G401 (cell line): Measurements from ENCODE around the gene ALKBH1. TPM values are rescaled to one million over a fixed set of nuclear protein-coding genes. Genes with fewer than 3 reads are reported as not detected.
"Not testable (repeated sequence)": the region's sequence is repeated elsewhere in the genome, so short reads cannot be mapped to it uniquely, and the experiment has no call there.

Experiments
- DNase-seq: peaks from one replicate; pipeline ENCODE4 v3.0.0-alpha.2; 2015; ENCODE audit warnings: low spot score
- in situ Hi-C: cut with HindIII; loops from 2 replicates; pipeline ENCODE4 v1.10.0; 2016; ENCODE audit warnings: low sequenced_read_pairs, mixed read lengths
- total RNA-seq: library from RNA; depleted of rRNA; stranded (reverse); fragments of >200 nt; shearing (Covaris generic); gene quantifications from 2 replicates; pipeline ENCODE4 v1.2.3, GENCODE V29; 2014

ALKBH1 gene
- total RNA-seq, 1 experiment from 2014 or later, result 30.8 TPM

DNA sequence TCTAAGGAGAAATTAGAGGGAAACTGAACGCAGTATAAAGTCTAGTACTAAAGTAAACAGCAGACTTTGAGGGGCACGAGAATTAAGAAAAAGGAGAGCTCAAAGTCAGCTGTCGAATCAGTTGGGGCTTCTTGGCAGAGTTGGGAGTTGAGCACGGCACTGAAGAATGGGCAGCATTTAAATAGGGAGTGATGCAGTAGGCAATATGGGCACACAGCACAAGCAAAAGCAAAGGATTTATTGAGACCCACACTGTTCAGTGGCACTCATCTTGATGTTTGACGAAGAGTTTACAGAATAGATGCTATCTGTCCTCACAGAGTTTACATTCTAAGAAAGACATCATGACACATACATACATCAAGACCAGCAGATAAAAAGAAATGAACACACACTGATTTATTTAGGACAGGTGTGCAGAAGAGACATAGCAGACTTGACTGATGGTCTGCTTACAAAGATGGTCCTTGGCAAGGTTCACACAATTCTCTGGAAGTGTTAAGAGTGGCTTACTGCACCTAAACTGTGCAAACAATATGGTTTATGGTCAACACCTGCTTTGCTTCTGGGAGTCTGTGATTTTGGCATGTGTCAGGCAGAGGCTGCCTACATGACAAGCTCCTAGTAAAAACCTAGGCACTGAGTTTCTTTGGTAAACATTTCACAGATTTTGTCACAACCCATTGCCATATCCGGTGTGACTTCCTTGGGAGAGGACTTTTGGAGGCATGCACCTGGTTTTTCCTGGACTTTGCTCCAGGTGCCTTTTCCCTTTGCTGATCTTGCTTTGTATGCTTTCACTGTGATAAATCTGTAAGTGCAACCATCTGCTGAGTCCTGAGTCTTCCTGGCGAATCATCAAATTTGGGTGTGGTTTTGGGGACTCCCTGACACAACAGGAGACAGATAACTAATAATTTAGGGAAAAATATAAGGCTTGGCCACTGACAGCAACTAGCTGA, 26.3 kb downstream of the ALKBH1 start:
- DNase-seq, result no peak
- in situ Hi-C loops, result no loop called here

DNA sequence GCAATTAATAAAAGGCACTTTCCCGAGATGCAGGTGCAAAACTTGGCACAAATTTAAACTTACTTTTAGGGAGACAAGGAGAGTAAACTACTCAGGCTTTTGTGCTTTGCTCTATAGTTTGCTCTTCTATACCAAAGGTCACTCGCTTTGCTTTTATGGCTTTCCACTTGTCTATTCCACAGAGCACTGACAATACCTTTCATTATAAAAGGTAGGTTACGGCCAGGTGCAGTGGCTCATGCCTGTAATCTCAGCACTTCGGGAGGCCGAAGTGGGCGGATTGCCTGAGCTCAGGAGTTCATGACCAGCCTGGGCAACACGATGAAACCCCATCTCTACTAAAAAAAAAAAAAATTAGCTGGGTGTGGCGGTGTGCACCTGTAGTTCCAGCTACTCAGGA, 32.9 kb downstream of the ALKBH1 start:
- in situ Hi-C loops, result no loop called here
- DNase-seq, result no peak

DNA sequence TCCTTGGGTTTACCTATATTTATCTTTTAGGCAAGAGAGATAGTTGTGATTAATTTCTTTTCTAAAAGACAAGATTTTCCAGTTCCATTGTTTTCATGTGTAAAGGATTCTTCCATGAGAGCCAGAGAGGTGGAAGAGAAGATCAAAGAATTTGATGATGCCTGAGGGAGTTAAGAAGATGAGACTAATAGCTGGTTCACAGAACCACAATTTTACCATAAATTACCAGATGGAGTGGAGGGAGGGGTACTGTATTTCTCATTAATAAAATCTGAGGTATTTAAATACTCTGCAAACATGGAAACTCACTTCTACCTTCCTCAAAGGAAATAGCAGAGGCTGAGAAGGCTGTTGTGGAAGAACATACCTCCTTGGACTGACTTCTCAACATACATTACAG, 34.6 kb downstream of the ALKBH1 start:
- in situ Hi-C loops, result no loop called here
- DNase-seq, result no peak

DNA sequence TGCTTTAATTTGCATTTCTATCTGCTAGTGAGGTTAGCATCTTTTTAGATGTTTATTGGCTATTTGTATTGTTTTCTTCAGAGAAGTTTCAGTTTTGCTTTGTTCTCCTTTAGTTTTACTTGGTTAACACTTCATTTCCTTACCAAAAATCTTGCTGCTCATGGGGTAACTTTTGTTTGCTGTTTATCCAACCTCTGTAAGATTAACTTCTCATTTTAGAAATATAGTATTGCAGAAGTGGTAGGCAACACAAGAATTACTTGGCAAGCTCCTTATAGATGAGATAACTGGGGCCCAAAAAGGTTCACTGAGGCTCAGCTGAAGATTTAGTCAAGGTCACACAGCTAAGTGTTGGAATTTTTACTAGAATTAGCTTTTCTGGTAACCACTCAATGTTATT, 40.5 kb downstream of the ALKBH1 start:
- in situ Hi-C loops, result no loop called here
- no peak for DNase-seq

GRCh38 chr14:77663293-77663692, 44.5 kb downstream of the ALKBH1 start:
- in situ Hi-C loops, result no loop called here
- no peak for DNase-seq

DNA sequence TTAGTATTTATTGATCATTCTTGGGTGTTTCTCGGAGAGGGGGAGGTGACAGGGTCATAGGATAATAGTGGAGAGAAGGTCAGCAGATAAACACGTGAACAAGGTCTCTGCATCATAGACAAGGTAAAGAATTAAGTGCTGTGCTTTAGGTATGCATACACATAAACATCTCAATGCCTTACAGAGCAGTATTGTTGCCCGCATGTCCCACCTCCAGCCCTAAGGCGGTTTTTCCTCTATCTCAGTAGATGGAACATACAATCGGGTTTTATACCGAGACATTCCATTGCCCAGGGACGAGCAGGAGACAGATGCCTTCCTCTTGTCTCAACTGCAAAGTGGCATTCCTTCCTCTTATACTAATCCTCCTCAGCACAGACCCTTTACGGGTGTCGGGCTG, 46.3 kb downstream of the ALKBH1 start:
- DNase-seq, in situ Hi-C loops: not testable (repeated sequence)

DNA sequence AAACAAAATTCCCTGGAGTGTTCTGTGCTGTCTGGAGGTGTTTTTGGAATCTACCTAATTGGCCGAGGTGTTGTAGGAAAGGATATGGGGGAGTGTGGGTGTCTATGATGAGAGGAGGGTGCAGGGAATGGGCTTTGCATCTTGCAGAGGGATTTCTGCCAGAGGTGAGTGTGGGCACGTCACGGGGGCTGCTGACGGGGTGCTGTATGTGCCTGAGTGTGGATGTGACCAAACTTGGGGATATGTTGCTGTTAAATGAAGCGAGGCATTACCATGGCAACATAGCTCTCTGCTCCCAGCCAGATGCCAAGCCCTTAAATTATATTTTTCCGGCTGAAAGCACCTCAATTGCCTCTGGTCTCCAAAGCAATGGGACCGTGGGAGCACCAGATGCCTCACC, 47.1 kb downstream of the ALKBH1 start:
- in situ Hi-C loops, result no loop called here
- peak; percentile 51 for DNase-seq

- in situ Hi-C loops, result no loop called here
Observed at GRCh38 chr14:77659831-77660230, 48.0 kb downstream of the ALKBH1 start.

GRCh38 chr14:77657280-77657679, 50.5 kb downstream of the ALKBH1 start:
- in situ Hi-C loops, result no loop called here
- DNase-seq, result no peak

More at GRCh38 chr14:77659831-77660230, 48.0 kb downstream of the ALKBH1 start:
- DNase-seq, result no peak

DNA sequence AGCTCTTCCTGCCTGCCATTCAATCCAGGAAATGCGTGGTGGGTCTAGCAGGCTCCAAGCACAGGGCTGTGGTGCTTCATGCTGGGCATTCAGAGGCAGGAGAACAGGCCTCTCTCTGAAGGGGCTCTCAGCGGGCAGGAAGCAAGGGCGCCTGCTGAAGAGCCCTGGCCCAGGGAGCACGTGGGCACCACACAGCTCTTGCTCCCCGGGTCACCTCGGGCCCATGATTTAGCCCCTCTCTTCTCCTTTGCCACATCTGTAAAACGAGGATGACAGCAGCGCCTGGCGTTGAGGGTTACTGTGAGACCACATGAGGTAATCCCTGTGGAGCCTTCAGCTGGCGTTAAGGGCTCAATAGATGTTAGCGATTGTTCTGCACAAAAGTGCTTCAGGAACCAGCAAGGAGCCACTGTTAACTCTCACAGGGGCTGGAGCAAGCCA, 53.8 kb downstream of the ALKBH1 start:
- no peak for DNase-seq
- in situ Hi-C loops, result no loop called here

- no peak for DNase-seq
- in situ Hi-C loops, result no loop called here
Observed at GRCh38 chr14:77649326-77649725, 58.5 kb downstream of the ALKBH1 start.

DNA sequence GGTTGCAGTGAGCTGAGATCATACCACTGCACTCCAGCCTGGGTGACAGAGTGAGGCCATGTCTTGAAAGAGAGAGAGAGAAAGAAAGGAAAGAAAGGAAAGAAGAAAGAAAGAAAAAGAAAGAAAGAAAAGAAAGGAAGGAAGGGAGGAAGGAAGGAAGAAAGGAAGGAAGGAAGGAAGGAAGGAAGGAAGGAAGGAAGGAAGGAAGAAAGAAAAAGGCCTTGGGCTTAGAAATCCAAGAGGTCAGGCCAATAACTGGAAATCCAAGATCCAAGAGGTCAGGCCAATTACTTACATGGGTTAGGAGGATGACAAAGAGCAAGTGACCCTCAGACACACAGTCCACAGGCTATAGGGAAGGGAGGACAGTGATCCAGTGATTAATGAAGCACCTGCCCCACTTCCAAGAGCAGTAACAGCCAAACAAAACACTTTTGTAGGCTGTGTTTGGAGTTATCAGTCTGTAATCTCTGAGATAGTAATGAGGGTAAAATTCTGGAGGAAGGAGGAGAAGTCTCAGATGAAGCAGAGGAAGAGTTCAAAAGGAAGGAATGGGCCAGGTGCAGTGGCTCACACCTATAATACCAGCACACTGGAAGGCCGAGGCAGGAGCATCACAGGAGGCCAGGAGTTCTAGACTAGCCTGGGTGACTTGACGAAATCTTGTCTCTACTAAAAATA, 59.2 kb downstream of the ALKBH1 start:
- DNase-seq, result no peak
- in situ Hi-C loops, result no loop called here

DNA sequence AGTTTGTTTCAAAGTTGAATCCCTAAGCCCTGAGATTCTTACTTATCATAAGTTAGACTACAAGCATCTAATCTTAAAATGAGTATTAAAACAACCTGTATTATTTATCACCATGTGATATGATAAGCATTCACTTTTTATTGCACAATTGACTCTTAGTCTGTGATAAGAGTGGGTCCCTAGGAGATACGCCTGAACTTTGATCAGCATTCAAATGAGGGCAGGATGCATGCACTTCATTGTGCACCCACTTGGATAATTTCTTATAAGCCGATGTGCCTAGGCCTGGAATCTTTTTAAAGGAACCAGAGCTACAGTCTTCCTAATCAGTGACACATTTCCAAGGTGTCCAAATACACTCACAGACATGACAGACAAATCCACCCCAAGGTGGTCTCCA, 60.0 kb downstream of the ALKBH1 start:
- DNase-seq, result no peak
- in situ Hi-C loops, result no loop called here

DNA sequence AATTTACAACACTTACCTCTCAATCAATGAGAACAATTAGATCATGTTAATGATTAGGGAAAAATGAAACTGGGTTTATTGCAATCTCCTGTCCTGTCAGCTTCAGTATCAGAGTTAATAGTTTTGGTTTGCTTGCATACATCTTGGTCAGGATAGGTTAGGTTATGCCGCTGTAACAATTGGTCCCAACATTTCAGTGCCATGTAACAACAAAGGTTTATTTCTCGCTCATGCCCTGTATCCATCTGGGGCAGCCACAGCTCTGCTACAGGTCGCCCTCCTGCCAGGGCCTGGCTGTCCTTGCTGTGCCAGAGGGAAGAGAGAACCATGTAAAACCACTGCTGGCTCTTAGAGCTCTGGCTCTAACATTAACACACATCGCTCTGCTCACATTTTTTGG, 60.9 kb downstream of the ALKBH1 start:
- no peak for DNase-seq
- in situ Hi-C loops, result no loop called here

DNA sequence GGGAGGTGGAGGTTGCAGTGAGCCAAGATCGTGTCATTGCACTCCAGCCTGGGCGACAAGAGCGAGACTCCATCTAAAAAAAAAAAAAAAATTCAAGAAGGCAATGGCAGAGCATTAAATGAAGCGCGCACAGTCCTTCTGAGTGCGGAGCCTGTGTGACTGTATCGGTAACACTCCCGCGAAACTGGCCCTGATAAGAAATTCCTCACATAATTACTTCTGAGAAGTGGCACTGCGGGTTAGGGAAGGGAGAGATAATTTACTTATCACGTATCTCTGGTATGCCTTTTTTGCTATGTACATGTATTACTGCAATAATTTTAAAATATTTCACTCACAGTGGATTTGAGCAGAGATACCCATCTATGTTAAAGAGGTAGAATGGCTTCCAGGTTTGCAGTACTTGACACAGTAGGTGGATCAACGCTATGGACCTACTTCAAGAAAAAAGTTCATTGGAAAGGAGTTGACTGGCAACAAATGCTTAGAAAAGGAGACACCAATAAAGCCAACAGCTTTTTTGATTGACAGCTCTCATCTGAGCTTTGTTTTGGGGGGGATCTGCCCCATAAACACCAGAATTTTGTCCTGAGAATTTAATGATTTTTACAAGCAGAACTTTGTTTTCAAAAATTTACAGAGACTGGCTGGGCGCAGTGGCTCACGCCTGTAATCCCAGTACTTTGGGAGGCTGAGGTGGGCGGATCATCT, 62.1 kb downstream of the ALKBH1 start:
- DNase-seq, result no peak
- in situ Hi-C loops, result no loop called here

GRCh38 chr14:77642407-77642806, 65.4 kb downstream of the ALKBH1 start:
- in situ Hi-C loops, result no loop called here
- no peak for DNase-seq

GRCh38 chr14:77641534-77642341, 66.1 kb downstream of the ALKBH1 start:
- DNase-seq, result peak; percentile 33

DNA sequence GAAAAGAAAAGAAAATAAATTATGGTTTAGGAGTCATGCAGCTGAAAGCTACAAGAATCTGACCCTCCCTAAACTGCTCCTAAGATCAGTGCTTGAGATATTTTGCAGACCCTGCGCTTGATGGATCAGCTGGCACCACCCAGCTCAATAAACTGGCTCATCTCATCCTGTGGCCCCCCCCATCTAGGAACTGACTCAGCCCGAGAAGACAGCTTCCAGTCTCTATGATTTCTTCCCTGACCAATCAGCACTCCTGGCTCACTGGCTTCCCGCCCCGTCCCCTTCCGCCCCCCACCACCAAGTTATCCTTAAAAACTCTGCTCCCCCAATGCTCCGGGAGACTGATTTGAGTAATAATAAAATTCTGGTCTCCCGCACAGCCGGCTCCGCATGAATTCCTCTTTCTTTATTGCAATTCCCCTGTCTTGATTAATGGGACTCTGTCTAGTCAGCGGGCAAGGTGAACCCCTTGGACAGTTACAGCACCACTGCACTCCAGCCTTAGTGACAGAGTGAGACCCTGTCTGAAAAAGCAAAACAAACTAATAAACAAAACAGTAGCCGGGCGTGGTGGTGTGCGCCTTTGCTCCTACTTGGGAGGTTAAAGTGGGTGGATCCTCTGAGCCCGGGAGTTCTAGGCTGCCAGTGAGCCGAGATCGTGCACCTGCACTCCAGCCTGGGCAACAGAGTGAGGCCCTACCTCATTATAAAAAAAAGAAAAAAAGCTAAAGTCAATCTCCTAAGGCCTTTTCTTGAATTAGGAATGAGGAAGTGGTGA, 66.9 kb downstream of the ALKBH1 start:
- in situ Hi-C loops, result no loop called here
- no peak for DNase-seq

More at GRCh38 chr14:77641534-77642341, 66.1 kb downstream of the ALKBH1 start:
- in situ Hi-C loops, result no loop called here
